HG02884 (cell line): ENCODE results near the gene PRDM11.

Experiments used
- ATAC-seq: cut with Tn5 transposase; IDR thresholded peaks from one replicate; pipeline ENCODE4 v1.9.1; 2021; ENCODE audit warnings: mild to moderate bottlenecking, moderate library complexity; ENCODE audit not compliant: unreplicated experiment

The PRDM11 gene

GRCh38 chr11:45174168-45174835 is 27.9 kb downstream of the PRDM11 start:
- ATAC-seq = no peak

DNA sequence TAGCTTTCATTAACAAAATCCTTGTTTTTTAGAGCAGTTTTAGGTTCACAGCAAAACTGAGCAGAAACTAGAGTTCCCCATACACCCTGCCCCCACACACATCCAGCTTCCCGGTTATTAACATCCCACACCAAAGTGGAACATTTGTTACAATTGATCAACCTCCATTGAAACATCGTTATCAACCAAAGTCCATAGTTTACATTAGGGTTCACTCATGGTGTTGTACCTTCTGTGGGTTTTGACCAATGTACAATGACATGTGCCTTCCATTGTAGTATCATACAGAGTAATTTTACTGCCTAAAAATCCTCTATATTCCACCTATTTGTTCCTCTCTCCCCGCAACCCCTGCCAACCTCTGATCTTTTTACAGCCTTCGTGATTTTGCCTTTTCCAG is 28.5 kb downstream of the PRDM11 start:
- ATAC-seq = no peak

GRCh38 chr11:45176996-45177395 is 30.6 kb downstream of the PRDM11 start:
- ATAC-seq = no peak

GRCh38 chr11:45178223-45178622 is 31.8 kb downstream of the PRDM11 start:
- ATAC-seq = no peak

- ATAC-seq = no peak
Measured at GRCh38 chr11:45178890-45179671, 32.6 kb downstream of the PRDM11 start.

DNA sequence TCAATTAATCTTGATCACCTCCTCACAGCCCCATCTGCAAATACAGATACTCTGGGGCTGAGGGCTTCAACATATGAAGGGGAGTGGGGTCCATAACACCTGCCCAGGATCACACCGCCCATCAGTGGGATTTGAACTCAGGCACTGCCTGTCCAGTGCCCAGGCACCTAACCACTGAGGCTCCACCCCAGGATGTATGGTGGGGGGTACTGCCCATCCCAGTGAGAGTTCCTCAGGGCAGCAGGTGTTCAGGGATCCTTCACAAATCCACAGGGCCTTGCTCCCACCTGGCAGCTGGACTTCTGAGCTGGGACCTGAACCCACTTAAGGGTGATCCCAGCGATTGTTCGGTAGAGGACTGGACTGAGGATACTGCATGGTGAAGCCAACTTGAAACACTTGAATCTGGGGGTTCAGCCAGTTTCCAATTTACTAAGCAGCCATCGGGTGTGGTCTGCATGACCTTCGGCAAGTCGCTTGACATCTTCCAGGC is 33.3 kb downstream of the PRDM11 start:
- ATAC-seq = no peak

DNA sequence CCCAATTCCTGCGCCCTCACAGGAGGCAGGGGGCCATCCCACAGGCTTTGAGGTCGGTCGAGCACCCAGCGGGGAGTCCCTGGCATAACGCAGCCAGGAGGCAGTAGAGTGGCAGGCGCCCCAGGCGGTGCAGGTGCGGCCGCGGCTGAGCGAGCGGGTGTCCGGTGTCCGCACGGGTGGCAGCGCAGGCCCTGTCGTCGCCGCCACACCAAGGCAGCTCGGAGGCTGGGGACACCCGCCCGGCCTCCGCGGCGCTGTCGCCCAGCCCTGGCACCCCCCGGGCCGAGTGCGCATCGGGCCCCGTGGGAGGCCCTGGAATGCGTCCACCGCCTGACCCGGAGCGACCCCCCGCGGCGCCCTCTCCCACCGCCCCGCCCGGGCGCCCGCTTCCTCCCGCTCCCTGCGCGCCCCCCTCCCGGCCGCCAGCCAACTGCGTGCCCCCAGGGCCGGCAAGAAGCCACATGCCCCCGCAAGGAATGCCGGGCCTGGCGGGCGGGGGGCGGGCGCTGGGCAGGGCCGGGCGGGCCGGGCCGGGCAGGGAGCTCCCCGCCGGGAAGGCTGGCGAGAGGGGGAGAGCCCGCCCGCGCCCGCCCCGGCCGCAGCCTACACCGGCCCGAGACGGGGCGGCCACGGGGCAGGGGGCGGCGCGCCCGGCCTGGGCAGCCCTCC is 33.9 kb downstream of the PRDM11 start:
- no peak for ATAC-seq

DNA sequence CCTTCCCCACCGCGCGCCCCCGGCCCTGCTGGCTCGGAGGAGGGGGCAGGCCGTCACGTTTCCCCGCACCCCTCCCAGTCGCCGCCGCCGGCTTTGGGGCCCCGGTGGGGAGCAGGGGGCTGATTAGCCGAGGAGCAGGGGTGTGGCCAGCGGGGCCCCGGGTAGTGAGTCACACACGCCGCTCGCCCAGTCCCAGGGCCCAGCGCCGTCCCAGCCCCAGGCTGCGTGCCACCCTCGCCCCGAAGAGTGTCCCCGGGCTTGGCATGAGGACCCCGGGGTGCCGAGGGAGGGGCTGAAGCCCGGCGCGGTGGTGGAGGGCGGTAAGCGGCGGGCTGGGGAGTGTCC is 34.4 kb downstream of the PRDM11 start:
- no peak for ATAC-seq

- ATAC-seq = no peak
Measured at GRCh38 chr11:45181193-45181888, 34.9 kb downstream of the PRDM11 start.

GRCh38 chr11:45181889-45182550 is 35.6 kb downstream of the PRDM11 start:
- ATAC-seq = no peak

- ATAC-seq = no peak
Measured at GRCh38 chr11:45182902-45183301, 36.5 kb downstream of the PRDM11 start.

DNA sequence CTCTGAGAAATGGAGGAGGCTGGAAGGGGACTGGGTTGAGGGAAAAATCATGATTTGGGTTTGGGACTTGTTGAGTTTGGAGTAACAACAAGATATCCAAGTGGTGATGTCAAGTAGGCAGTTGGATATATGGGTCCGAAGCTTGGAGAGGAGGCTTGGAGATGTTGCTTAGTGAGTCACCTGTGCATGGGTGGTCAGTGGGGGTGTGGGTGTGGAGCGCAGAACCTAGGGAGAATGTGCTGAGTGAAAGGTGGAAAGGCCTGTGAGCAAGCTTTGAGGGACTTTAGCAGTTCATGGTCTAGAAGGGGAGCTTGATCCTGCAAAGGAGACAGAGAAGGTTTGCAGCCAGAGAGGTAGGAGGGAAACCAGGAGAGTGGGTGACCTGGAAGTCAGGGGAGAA is 38.2 kb downstream of the PRDM11 start:
- ATAC-seq = no peak

GRCh38 chr11:45185228-45185729 is 38.8 kb downstream of the PRDM11 start:
- ATAC-seq = no peak

DNA sequence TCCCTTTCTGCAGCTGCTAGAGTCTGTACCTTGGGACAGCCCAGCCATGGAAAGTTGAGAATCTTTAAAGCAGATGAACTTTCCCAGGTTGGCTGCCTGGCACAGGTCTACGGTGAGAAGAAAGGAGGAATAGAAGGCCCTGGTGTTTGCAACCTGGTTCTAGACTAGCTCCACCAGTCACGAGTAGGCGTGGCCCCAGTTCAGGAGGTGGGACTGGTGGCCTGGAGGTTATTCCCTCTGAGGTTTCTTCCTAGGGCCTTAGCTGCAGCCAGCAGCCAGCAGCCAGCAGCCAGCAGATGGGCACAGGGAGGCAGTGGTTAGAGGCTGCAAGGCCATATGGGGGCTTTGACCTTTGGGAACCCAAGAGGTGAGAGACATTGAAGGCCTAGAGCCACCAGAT is 40.9 kb downstream of the PRDM11 start:
- ATAC-seq = no peak

GRCh38 chr11:45188127-45188526 is 41.7 kb downstream of the PRDM11 start:
- no peak for ATAC-seq

DNA sequence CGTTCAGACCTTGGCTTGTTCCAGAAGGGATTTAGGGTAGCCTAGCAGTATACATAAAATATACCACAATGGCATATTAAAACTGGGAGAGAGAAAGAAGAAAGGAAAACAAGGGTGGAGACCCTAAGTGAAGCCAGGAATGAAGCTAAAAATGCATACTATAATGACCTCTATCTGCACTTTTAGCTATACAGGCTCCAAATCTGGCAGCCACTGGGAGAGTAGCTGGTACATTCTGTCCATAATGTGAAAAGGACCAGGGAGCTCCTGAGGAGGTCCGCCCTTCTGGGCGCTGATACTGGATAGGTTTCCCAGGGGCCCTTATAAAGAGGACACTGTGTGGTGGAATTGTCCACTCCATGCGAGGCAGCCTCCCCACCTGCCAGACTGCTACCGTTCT is 42.8 kb downstream of the PRDM11 start:
- ATAC-seq = no peak

GRCh38 chr11:45193695-45194094 is 47.3 kb downstream of the PRDM11 start:
- ATAC-seq = no peak

DNA sequence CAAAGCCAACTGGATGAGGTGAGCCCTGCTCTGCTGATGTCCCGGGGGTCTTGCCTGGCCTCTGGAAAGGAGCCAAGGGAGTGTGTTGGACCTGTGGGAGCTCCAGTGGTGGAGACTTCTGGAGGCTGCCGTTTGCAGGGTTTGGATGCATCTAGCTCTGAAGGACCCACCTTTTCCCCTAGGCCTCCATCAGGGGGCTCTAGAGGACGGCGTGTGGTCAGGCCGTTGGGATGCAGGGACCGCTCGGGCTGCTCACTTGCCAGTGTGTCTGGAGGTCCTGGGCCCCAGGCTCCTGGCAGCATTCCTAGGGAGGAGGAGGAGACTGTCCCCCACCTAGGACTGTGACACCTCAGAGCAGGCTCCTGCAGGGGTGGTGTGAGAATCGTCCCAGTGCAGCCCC is 58.3 kb downstream of the PRDM11 start:
- no peak for ATAC-seq

GRCh38 chr11:45205978-45206377 is 59.5 kb downstream of the PRDM11 start:
- no peak for ATAC-seq

- ATAC-seq = no peak
Measured at GRCh38 chr11:45208135-45208534, 61.7 kb downstream of the PRDM11 start.
